ENCODE measurements around the gene SPOCK1. TPM values are rescaled to one million over a fixed set of nuclear protein-coding genes. Genes with fewer than 3 reads are reported as not detected.
A peak's percentile ranks its signal among the peaks of the same experiment; 100 is the strongest.

SPOCK1 gene
- total RNA-seq, 2 experiments from 2014 or later = not detected

- Mint-ChIP-seq H3K36me3 (ENCODE audit: low read depth) (no peaks in the 10 kb centered on the region), H3K4me3 (no peak overlapping the region), H3K27me3 (peaks cover 12% of the 10 kb centered on the region), H3K4me1 (ENCODE audit: low read depth) (peaks cover 5% of the 10 kb centered on the region), H3K9me3 (no peaks in the 10 kb centered on the region), H3K27ac (no peak overlapping the region)
- POLR2A ChIA-PET = no interaction called here
- CTCF ChIA-PET = no interaction called here
- no peak for ATAC-seq
- DNase-seq = no peak
- TF ChIP-seq CTCF (IDR thresholded peaks at IDR 0.05) = no peak
- intact Hi-C loops (cut with micrococcal nuclease) = no loop called here
These were observed 384.0 kb downstream of the SPOCK1 start for GRCh38 chr5:137115152-137115551.

- ATAC-seq = peak; percentile 37
- POLR2A ChIA-PET = no interaction called here
- Mint-ChIP-seq H3K9me3 (no peaks in the 10 kb centered on the region), H3K4me3 (no peak overlapping the region), H3K36me3 (ENCODE audit: low read depth) (no peaks in the 10 kb centered on the region), H3K4me1 (ENCODE audit: low read depth) (peaks cover 5% of the 10 kb centered on the region), H3K27ac (no peak overlapping the region), H3K27me3 (peaks cover 8% of the 10 kb centered on the region)
- intact Hi-C loops (cut with micrococcal nuclease) = no loop called here
- CTCF ChIA-PET = no interaction called here
- no peak for TF ChIP-seq CTCF (IDR thresholded peaks at IDR 0.05)
- DNase-seq = no peak
These were observed 384.6 kb downstream of the SPOCK1 start for GRCh38 chr5:137114529-137114928.

GRCh38 chr5:137113939-137114338, 385.2 kb downstream of the SPOCK1 start:
- ATAC-seq (peak; percentile 10), DNase-seq (no peak)
- no peaks in the 10 kb centered on the region for H3K36me3 Mint-ChIP-seq (ENCODE audit: low read depth)
- no peak overlapping the region for H3K27ac Mint-ChIP-seq
- H3K4me1 Mint-ChIP-seq (ENCODE audit: low read depth) = peaks cover 5% of the 10 kb centered on the region
- CTCF ChIA-PET = no interaction called here
- H3K27me3 Mint-ChIP-seq = peaks cover 8% of the 10 kb centered on the region
- TF ChIP-seq CTCF (IDR thresholded peaks at IDR 0.05) = no peak
- intact Hi-C loops (cut with micrococcal nuclease) = no loop called here
- POLR2A ChIA-PET = no interaction called here
- no peak overlapping the region for H3K4me3 Mint-ChIP-seq
- no peaks in the 10 kb centered on the region for H3K9me3 Mint-ChIP-seq

- Mint-ChIP-seq H3K27ac (no peak overlapping the region), H3K27me3 (peaks cover 8% of the 10 kb centered on the region), H3K4me3 (no peak overlapping the region), H3K36me3 (ENCODE audit: low read depth) (no peaks in the 10 kb centered on the region), H3K4me1 (ENCODE audit: low read depth) (peaks cover 5% of the 10 kb centered on the region), H3K9me3 (no peaks in the 10 kb centered on the region)
- CTCF ChIA-PET = no interaction called here
- no peak for DNase-seq
- intact Hi-C loops (cut with micrococcal nuclease) = no loop called here
- POLR2A ChIA-PET = no interaction called here
- no peak for ATAC-seq
- no peak for TF ChIP-seq CTCF (IDR thresholded peaks at IDR 0.05)
These were observed 386.0 kb downstream of the SPOCK1 start for GRCh38 chr5:137113161-137113560.

- CTCF ChIA-PET = no interaction called here
- H3K27me3 Mint-ChIP-seq = peaks cover 2% of the 10 kb centered on the region
- no peaks in the 10 kb centered on the region for H3K36me3 Mint-ChIP-seq (ENCODE audit: low read depth)
- intact Hi-C loops (cut with micrococcal nuclease) = no loop called here
- no peak overlapping the region for H3K27ac Mint-ChIP-seq
- no peaks in the 10 kb centered on the region for H3K9me3 Mint-ChIP-seq
- no peak overlapping the region for H3K4me3 Mint-ChIP-seq
- no peak for TF ChIP-seq CTCF (IDR thresholded peaks at IDR 0.05)
- POLR2A ChIA-PET = no interaction called here
- H3K4me1 Mint-ChIP-seq (ENCODE audit: low read depth) = no peaks in the 10 kb centered on the region
- ATAC-seq (no peak), DNase-seq (no peak)
These were observed 393.6 kb downstream of the SPOCK1 start for GRCh38 chr5:137105351-137106035.
